ENCODE data around the gene FRG2.
"Not testable (repeated sequence)": the region's sequence is repeated elsewhere in the genome, so short reads cannot be mapped to it uniquely, and the experiment has no call there.

- not testable (repeated sequence) for TF ChIP-seq CTCF, POLR2A (IDR thresholded peaks at IDR 0.05)
Measured at GRCh38 chr4:189989941-189990340, 37.1 kb downstream of the FRG2 start.

All from Peyer's patch (tissue), 4 donors.